GM13976 (cell line): ENCODE results near the gene MILR1.

Experiments used
- DNase-seq: peaks from one replicate; pipeline ENCODE4 v3.0.0; 2012; ENCODE audit warnings: low spot score
- in situ Hi-C: fragments of 300-500 bp; cut with MboI; formaldehyde crosslinking; loops from one replicate; pipeline ENCODE4 v1.12.0; 2022; ENCODE audit warnings: low sequenced_read_pairs, mixed read lengths, inconsistent platforms; ENCODE audit not compliant: unreplicated experiment
- TF ChIP-seq, protein P1 (sequence below): IDR thresholded peaks from 2 replicates; pipeline ENCODE4 v1.5.1; 2012; ENCODE audit warnings: borderline replicate concordance, mild to moderate bottlenecking; ENCODE audit not compliant: insufficient read depth; ENCODE audit errors: extremely low read depth, missing control alignments, control extremely low read depth

Gene MILR1, protein sequence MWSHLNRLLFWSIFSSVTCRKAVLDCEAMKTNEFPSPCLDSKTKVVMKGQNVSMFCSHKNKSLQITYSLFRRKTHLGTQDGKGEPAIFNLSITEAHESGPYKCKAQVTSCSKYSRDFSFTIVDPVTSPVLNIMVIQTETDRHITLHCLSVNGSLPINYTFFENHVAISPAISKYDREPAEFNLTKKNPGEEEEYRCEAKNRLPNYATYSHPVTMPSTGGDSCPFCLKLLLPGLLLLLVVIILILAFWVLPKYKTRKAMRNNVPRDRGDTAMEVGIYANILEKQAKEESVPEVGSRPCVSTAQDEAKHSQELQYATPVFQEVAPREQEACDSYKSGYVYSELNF

DNA sequence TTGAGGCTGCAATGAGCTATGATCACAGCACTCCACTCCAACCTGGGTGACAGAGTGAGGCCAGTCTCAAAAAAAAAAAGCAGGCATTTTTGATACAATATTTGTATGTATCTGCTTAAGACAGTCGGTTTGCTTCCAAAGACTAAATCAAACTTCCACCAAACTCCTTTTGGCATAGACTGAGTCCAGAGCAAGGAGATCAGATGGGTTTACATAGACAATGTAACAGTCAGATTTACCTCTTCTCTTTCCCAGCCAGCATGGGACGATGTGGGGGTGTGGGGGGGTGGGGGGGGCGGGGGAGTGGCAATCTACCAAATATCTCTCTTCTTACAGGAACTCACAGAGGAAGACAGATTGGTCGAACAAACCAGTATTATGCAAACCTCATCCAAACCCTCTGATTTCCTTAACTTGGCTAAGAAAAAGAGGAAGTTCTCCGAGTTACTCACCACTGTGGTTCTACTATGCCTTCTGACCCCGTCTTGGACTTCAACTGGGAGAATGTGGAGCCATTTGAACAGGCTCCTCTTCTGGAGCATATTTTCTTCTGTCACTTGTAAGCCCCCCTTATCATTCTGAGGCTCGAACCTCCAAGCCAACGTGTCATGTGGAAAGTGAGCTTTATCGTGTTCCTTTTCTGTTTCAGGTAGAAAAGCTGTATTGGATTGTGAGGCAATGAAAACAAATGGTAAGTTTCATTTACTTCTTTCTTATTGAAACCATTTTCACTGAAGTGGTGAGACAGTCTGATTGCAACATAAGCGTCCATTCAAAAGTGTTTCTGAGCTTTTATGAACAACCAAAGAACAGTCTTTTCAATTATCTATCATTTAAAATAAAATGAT is at the start of gene MILR1:
MILR1 (plus strand) TSS at position 451 of the 848 bp plus-strand sequence; CDS start at position 505, 54 bp downstream.
- TF ChIP-seq, protein P1, sequence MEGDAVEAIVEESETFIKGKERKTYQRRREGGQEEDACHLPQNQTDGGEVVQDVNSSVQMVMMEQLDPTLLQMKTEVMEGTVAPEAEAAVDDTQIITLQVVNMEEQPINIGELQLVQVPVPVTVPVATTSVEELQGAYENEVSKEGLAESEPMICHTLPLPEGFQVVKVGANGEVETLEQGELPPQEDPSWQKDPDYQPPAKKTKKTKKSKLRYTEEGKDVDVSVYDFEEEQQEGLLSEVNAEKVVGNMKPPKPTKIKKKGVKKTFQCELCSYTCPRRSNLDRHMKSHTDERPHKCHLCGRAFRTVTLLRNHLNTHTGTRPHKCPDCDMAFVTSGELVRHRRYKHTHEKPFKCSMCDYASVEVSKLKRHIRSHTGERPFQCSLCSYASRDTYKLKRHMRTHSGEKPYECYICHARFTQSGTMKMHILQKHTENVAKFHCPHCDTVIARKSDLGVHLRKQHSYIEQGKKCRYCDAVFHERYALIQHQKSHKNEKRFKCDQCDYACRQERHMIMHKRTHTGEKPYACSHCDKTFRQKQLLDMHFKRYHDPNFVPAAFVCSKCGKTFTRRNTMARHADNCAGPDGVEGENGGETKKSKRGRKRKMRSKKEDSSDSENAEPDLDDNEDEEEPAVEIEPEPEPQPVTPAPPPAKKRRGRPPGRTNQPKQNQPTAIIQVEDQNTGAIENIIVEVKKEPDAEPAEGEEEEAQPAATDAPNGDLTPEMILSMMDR: no peak
- in situ Hi-C loops: no loop called here
- peak; percentile 47 for DNase-seq

DNA sequence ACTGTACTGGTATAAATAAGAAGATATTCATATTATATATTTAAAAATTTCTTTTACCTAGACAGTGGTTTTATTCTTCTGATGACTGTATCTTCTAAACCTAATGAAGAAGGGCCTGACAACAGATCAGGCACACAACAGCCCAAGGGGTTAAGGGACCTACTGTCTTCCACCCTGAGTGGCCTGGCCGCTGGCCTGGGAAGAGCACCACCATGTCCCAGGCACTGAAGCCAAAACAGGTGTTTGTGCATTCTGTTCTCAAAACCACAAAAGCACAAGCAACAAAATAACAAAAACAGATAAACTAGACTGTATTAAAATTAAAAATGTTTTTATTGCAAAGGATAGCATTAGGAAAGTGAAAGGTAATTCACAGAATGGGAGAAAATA is 49.2 kb upstream of the MILR1 start:
- TF ChIP-seq, protein P1: no peak
- in situ Hi-C loops: no loop called here

DNA sequence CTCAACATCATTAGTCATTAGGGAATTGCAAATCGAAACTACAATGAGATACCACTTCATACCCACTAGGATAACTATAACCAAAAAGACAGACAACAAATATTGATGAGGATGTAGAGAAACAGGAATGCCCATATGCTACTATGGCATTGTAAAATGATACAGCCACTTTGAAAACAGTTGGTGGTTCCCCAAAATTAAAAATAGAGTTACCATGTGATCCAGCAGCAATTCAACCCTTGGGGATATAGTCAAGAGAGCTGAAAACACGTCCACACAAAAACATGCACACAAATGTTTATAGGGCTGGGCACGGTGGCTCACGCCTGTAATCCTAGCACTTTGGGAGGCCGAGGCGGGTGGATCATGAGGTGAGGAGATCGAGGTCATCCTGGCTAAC is 48.3 kb upstream of the MILR1 start:
- TF ChIP-seq, protein P1: no peak
- DNase-seq: no peak
- in situ Hi-C loops: no loop called here

More for the DNA sequence above, 49.2 kb upstream of the MILR1 start:
- no peak for DNase-seq

DNA sequence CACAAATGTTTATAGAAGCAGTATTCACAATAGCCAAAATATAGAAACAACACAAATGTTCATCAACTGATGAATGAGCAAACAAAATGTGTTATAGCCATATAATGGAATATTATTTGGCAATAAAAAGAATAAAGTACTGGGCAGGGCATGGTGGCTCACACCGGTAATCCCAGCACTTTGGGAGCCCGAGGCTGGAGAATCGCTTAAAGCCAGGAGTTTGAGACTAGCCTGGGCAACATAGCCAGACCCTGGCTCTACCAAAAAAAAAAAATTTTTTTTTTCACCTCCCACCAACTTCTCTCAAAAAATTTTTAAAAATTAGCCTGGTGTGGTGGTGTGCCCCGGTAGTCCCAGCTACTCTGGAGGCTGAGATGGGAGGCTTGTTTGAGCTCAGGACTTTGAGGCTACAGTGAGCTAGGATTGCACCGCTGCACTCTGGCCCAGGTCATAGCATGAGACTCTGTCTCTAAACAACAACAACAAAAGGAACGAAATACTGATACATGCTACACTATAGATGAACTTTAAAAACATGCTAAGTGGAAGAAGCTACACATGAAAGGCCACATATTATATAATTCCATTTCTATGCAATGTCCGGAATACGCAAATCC is 47.6 kb upstream of the MILR1 start:
- in situ Hi-C loops: no loop called here
- DNase-seq: no peak
- TF ChIP-seq, protein P1: no peak

DNA sequence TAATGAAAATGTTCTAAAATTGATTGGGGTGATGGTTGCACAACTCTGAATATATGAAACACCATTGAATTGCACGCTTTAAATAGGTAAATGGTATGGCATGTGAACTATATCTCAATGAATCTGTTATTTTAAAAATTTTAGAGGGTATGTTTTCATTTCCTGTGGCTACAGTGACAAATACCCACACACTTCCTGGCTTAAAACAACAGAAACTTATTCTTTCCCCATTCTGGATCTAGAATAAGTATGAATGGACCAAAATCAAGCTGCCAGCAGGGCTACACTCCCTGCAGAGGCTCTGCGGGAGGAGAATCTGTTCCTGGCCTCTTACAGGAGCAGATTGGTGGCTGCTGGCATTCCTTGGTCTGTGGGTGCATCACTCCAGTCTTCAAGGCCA is 47.0 kb upstream of the MILR1 start:
- TF ChIP-seq, protein P1: no peak
- in situ Hi-C loops: no loop called here
- no peak for DNase-seq

DNA sequence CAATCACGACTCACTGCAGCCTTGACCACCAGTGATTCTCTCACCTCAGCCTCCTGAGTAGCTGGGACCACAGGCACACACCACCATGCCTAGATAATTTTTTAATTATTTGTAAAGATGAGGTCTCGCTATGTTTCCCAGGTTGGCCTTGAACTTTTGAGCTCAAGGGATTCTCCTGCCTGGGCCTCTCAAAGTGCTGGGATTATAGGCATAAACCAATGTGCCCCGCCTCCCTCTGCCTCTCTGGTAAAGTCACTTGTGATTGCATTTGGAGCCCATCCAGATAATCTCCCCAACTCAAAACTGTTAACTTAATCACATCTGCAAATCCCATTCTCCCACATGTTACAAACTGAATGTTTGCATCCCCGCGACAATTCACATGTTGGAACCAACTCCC is 46.4 kb upstream of the MILR1 start:
- in situ Hi-C loops: no loop called here
- TF ChIP-seq, protein P1: no peak
- DNase-seq: no peak
